Aorta (tissue), 5 donors: Measurements from ENCODE around the gene WHRN. TPM values are rescaled to one million over a fixed set of nuclear protein-coding genes. Genes with fewer than 3 reads are reported as not detected.

ENCODE experiments used
- ATAC-seq: fragments of 200-7000 bp; cut with Tn5 transposase; one replicate; pipeline ENCODE4 v1.9.1; 2022; ENCODE audit warnings: moderate library complexity; ENCODE audit not compliant: low FRiP score
- DNase-seq, 2 donors: peaks; one replicate each; pipeline ENCODE4 v3.0.0-alpha.2; 2020
- H3K27ac ChIP-seq, 2 donors: one replicate each; pipeline ENCODE4 v1.5.1; 2013; ENCODE audit warnings: low read length in 2 of 2, mild to moderate bottlenecking in 2 of 2, moderate library complexity in 2 of 2, control low read depth in 1 of 2, inconsistent platforms in 1 of 2, low read depth in 1 of 2
- H3K27me3 ChIP-seq, 2 donors: one replicate each; pipeline ENCODE4 v1.6.1; 2013; ENCODE audit warnings: control low read depth in 1 of 2, low read length in 1 of 2, mild to moderate bottlenecking in 1 of 2, moderate library complexity in 1 of 2; ENCODE audit not compliant: insufficient read depth in 2 of 2, control insufficient read depth in 1 of 2
- H3K36me3 ChIP-seq, 2 donors: one replicate each; pipeline ENCODE4 v1.6.1; 2013; ENCODE audit warnings: control low read depth in 1 of 2, low read length in 1 of 2, mild to moderate bottlenecking in 1 of 2; ENCODE audit not compliant: insufficient read depth in 2 of 2, control insufficient read depth in 1 of 2
- H3K4me1 ChIP-seq, 2 donors: one replicate each; pipeline ENCODE4 v1.6.1; 2013; ENCODE audit warnings: low read length in 2 of 2, control low read depth in 1 of 2, mild to moderate bottlenecking in 1 of 2, moderate library complexity in 1 of 2; ENCODE audit not compliant: insufficient read depth in 2 of 2, control insufficient read depth in 1 of 2
- H3K4me3 ChIP-seq, 2 donors: one replicate each; pipeline ENCODE4 v1.5.1; 2013; ENCODE audit warnings: low read length in 2 of 2, control low read depth in 1 of 2, mild to moderate bottlenecking in 1 of 2
- H3K9me3 ChIP-seq: one replicate; pipeline ENCODE4 v1.6.1; 2013; ENCODE audit warnings: mild to moderate bottlenecking, low read length; ENCODE audit not compliant: control insufficient read depth
- WGBS, 2 donors: extraction: QIAGEN DNeasy Blood & Tissue Kit; methylation state at CpG; one replicate each; pipeline ENCODE4 v1.1.7; 2013; 5-methylcytosine and 5-hydroxymethylcytosine counted together
- intact Hi-C, 2 donors: fragments of 100-400 bp; cut with DNase I; formaldehyde crosslinking; loops; one replicate each; pipeline versions ENCODE4 v1.14.2 to v1.15.0; 2022
- polyA plus RNA-seq, 2 donors: library from polyadenylated mRNA; stranded (reverse); fragments of 200-250 nt; gene quantifications; one replicate each; pipeline ENCODE4 v1.2.3, GENCODE V29; 2013
- total RNA-seq, 2 donors: library from RNA; stranded (reverse); fragmentation: NEBNext Ultra II Directional; extraction: Animal tissue kit (Norgen Biotek cat#: 25700); gene quantifications; one replicate each; pipeline ENCODE4 v1.2.1, GENCODE V29; 2021
- donor health status: healthy with polysubstance abuse.
- donor health status: Bipolar disorder and iron deficiency.
- donor health status: DM: no; HTN: no; CAD: no.
- donor health status: DM: no; HTN: no; CAD: no.
- donor health status: DM: yes; HTN: yes; CAD: no.

Gene WHRN
- total and polyA plus RNA-seq, 4 donors: 1.5 to 4.0 (median 3.6) TPM

- H3K27me3 ChIP-seq: no peaks in the 10 kb centered on the region
- 10 to 15% methylated on average over 16 to 17 of the region's 17 CpGs for WGBS, 2 donors
- H3K9me3 ChIP-seq: no peaks in the 10 kb centered on the region
- H3K4me3 ChIP-seq: no peak overlapping the region
- no peaks in the 10 kb centered on the region for H3K4me1 ChIP-seq
- H3K27ac ChIP-seq: peak overlapping the region; percentile 71 to 84
- H3K36me3 ChIP-seq: no peaks in the 10 kb centered on the region
- DNase-seq (peak in 1 of 2 donors; percentile 75), ATAC-seq (no peak)
- intact Hi-C loops: no loop called here
Observed at GRCh38 chr9:114382699-114383520, 122.4 kb downstream of the WHRN start.

GRCh38 chr9:114378883-114379282 is 126.4 kb downstream of the WHRN start:
- intact Hi-C loops: no loop called here
- Histone ChIP-seq H3K36me3 (peaks cover 0 to 1% of the 10 kb centered on the region in 2 donors), H3K4me1 (no peaks in the 10 kb centered on the region)

GRCh38 chr9:114378016-114378415 is 127.3 kb downstream of the WHRN start:
- no peak for ATAC-seq
- H3K27ac ChIP-seq: no peak overlapping the region

More at GRCh38 chr9:114378883-114379282, 126.4 kb downstream of the WHRN start:
- peak in 1 of 2 donors; percentile 42 for DNase-seq
- Histone ChIP-seq H3K9me3 (no peaks in the 10 kb centered on the region), H3K4me3 (no peak overlapping the region), H3K27me3 (no peaks in the 10 kb centered on the region), H3K27ac (no peak overlapping the region)
- 93% methylated on average over 5 of the region's 5 CpGs for WGBS, 2 donors
- ATAC-seq: no peak

GRCh38 chr9:114376586-114377445 is 128.5 kb downstream of the WHRN start:
- intact Hi-C loops: no loop called here
- Histone ChIP-seq H3K9me3 (no peaks in the 10 kb centered on the region), H3K4me3 (no peak overlapping the region), H3K27ac (no peak overlapping the region), H3K27me3 (no peaks in the 10 kb centered on the region), H3K4me1 (no peaks in the 10 kb centered on the region), H3K36me3 (peaks cover 0 to 1% of the 10 kb centered on the region in 2 donors)
- 90 to 91% methylated on average over 19 of the region's 19 CpGs for whole genome bisulfite sequencing, 2 donors
- ATAC-seq: no peak
- DNase-seq: peak in 1 of 2 donors; percentile 63

More at GRCh38 chr9:114378016-114378415, 127.3 kb downstream of the WHRN start:
- no peaks in the 10 kb centered on the region for H3K27me3 ChIP-seq
- H3K4me1 ChIP-seq: no peaks in the 10 kb centered on the region
- DNase-seq: peak in 1 of 2 donors; percentile 69
- WGBS, 2 donors: 88 to 93% methylated on average over 8 of the region's 8 CpGs
- H3K9me3 ChIP-seq: no peaks in the 10 kb centered on the region
- H3K36me3 ChIP-seq: peaks cover 0 to 1% of the 10 kb centered on the region in 2 donors
- H3K4me3 ChIP-seq: no peak overlapping the region
- intact Hi-C loops: no loop called here

GRCh38 chr9:114375386-114376175 is 129.7 kb downstream of the WHRN start:
- ATAC-seq (no peak), DNase-seq (peak in 1 of 2 donors; percentile 55)
- Histone ChIP-seq H3K27me3 (no peaks in the 10 kb centered on the region), H3K4me1 (no peaks in the 10 kb centered on the region), H3K27ac (no peak overlapping the region), H3K9me3 (no peaks in the 10 kb centered on the region), H3K4me3 (no peak overlapping the region), H3K36me3 (peaks cover 0 to 1% of the 10 kb centered on the region in 2 donors)
- intact Hi-C loops: no loop called here
- 81% methylated on average over 9 of the region's 9 CpGs for WGBS, 2 donors

- no peaks in the 10 kb centered on the region for H3K4me1 ChIP-seq
- intact Hi-C loops: no loop called here
- DNase-seq: peak in 1 of 2 donors; percentile 42
- no peaks in the 10 kb centered on the region for H3K9me3 ChIP-seq
- no peak overlapping the region for H3K27ac ChIP-seq
- H3K4me3 ChIP-seq: no peak overlapping the region
- peaks cover 0 to 1% of the 10 kb centered on the region in 2 donors for H3K36me3 ChIP-seq
- WGBS, 2 donors: 75 to 76% methylated on average over 9 of the region's 9 CpGs
- ATAC-seq: no peak
- H3K27me3 ChIP-seq: no peaks in the 10 kb centered on the region
Observed at GRCh38 chr9:114374936-114375335, 130.3 kb downstream of the WHRN start.

GRCh38 chr9:114373960-114374730 is 131.1 kb downstream of the WHRN start:
- ATAC-seq (no peak), DNase-seq (peak in 1 of 2 donors; percentile 71)
- peaks cover 0 to 1% of the 10 kb centered on the region in 2 donors for H3K36me3 ChIP-seq
- H3K4me1 ChIP-seq: no peaks in the 10 kb centered on the region
- 86 to 89% methylated on average over 16 of the region's 16 CpGs for WGBS, 2 donors
- intact Hi-C loops: no loop called here
- H3K4me3 ChIP-seq: no peak overlapping the region
- H3K27me3 ChIP-seq: no peaks in the 10 kb centered on the region
- H3K9me3 ChIP-seq: no peaks in the 10 kb centered on the region
- no peak overlapping the region for H3K27ac ChIP-seq
